ENCODE results near the gene TAGLN3. TPM values are rescaled to one million over a fixed set of nuclear protein-coding genes. Genes with fewer than 3 reads are reported as not detected.

TAGLN3 gene
- total and polyA plus RNA-seq, 2 donors from 2014 or later: 0.79 to 5.7 TPM

DNA sequence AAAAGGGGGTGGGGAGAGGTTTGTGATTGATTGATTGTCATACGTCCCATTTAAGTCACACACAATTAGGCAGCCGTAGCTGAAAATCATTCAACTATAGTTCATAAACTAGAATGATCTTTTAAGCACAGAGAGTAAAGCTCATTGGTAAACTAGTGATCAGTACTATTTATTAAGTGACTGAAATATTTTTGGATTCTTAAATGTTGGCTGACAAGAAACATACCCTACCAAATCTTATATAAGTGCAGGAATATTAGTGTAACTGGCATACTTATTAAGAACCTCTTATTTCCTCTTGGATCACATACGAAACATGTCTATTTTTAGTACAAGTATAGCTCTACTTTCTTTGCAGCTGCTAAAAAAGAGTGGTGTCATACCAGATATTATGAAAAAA lies 28.3 kb upstream of the TAGLN3 start:
- FAIRE-seq (no peak), DNase-seq (no peak)
- H3K27ac ChIP-seq (ENCODE audit: low read depth in 2 of 2, low read length in 2 of 2): peak overlapping the region; percentile 77 to 80
- intact Hi-C loops (cut with DNase I): no loop called here
- H3K36me3 ChIP-seq (ENCODE audit: control insufficient read depth in 2 of 3, insufficient read depth in 3 of 3, low read length in 3 of 3): peaks cover 0 to 12% (median 12%) of the 10 kb centered on the region in 3 donors
- H3K4me1 ChIP-seq (ENCODE audit: control insufficient read depth in 2 of 3, insufficient read depth in 2 of 3, low read depth in 1 of 3, low read length in 3 of 3): peaks cover 0 to 27% (median 16%) of the 10 kb centered on the region in 3 donors
- H3K9ac ChIP-seq (ENCODE audit: low read length in 3 of 3): peak overlapping the region in 1 of 3 donors; percentile 4
- TF ChIP-seq CTCF (IDR thresholded peaks at IDR 0.05; ENCODE audit: borderline replicate concordance, extremely low read depth, insufficient read depth): no peak
- no peaks in the 10 kb centered on the region for H3K9me3 ChIP-seq (ENCODE audit: control insufficient read depth in 2 of 3, insufficient read depth in 1 of 3, low read length in 3 of 3)
- no peak overlapping the region for H3K4me3 ChIP-seq (ENCODE audit: low read length in 3 of 3)
- H3K27me3 ChIP-seq (ENCODE audit: control insufficient read depth, insufficient read depth, low read length): no peaks in the 10 kb centered on the region

- H3K36me3 ChIP-seq (ENCODE audit: control insufficient read depth in 2 of 3, insufficient read depth in 3 of 3, low read length in 3 of 3): peaks cover 0 to 12% (median 12%) of the 10 kb centered on the region in 3 donors
- peak overlapping the region in 1 of 3 donors; percentile 15 for H3K4me3 ChIP-seq (ENCODE audit: low read length in 3 of 3)
- H3K9ac ChIP-seq (ENCODE audit: low read length in 3 of 3): peak overlapping the region in 1 of 3 donors; percentile 4
- DNase-seq (peak; percentile 71 to 92 (median 81)), FAIRE-seq (peak; percentile 53)
- no peaks in the 10 kb centered on the region for H3K27me3 ChIP-seq (ENCODE audit: control insufficient read depth, insufficient read depth, low read length)
- no peaks in the 10 kb centered on the region for H3K9me3 ChIP-seq (ENCODE audit: control insufficient read depth in 2 of 3, insufficient read depth in 1 of 3, low read length in 3 of 3)
- peaks cover 0 to 27% (median 14%) of the 10 kb centered on the region in 3 donors for H3K4me1 ChIP-seq (ENCODE audit: control insufficient read depth in 2 of 3, insufficient read depth in 2 of 3, low read depth in 1 of 3, low read length in 3 of 3)
- H3K27ac ChIP-seq (ENCODE audit: low read depth in 2 of 2, low read length in 2 of 2): peak overlapping the region; percentile 77 to 80
- intact Hi-C loops (cut with DNase I): no loop called here
- TF ChIP-seq CTCF (IDR thresholded peaks at IDR 0.05; ENCODE audit: borderline replicate concordance, extremely low read depth, insufficient read depth): no peak
These were observed 27.1 kb upstream of the TAGLN3 start for GRCh38 chr3:111971533-111972130.

DNA sequence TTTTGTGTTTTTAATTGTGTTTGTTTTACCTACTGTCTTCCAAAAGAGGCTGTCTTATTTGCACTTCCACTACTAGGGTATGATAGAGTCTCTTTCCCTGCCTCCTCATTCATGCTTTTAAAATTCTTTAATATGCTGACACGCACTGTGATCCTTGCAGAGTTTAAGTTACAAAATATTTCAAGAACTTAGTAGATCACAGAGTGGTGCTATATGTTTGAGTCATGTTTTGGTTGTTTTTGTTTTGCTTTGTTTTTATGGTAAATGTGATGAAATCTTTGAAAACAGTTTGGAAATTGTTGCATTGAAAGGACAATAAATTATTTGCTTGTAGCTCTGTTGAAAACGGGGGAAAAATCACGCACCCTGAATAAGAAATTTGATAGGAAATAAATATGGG lies 25.8 kb upstream of the TAGLN3 start:
- Histone ChIP-seq H3K4me3 (ENCODE audit: low read length in 3 of 3) (no peak overlapping the region), H3K9me3 (ENCODE audit: control insufficient read depth in 2 of 3, insufficient read depth in 1 of 3, low read length in 3 of 3) (no peaks in the 10 kb centered on the region), H3K4me1 (ENCODE audit: control insufficient read depth in 2 of 3, insufficient read depth in 2 of 3, low read depth in 1 of 3, low read length in 3 of 3) (peaks cover 0 to 21% (median 7%) of the 10 kb centered on the region in 3 donors), H3K9ac (ENCODE audit: low read length in 3 of 3) (no peak overlapping the region), H3K27me3 (ENCODE audit: control insufficient read depth, insufficient read depth, low read length) (no peaks in the 10 kb centered on the region), H3K36me3 (ENCODE audit: control insufficient read depth in 2 of 3, insufficient read depth in 3 of 3, low read length in 3 of 3) (peaks cover 0 to 12% (median 12%) of the 10 kb centered on the region in 3 donors), H3K27ac (ENCODE audit: low read depth in 2 of 2, low read length in 2 of 2) (no peak overlapping the region)
- intact Hi-C loops (cut with DNase I): no loop called here
- DNase-seq (no peak), FAIRE-seq (peak; percentile 21)
- no peak for TF ChIP-seq CTCF (IDR thresholded peaks at IDR 0.05; ENCODE audit: borderline replicate concordance, extremely low read depth, insufficient read depth)
